AG10803 (cell line): ENCODE data around the gene TRMO.

Experiments used
- DNase-seq: peaks from one replicate; pipeline ENCODE4 v3.0.0; 2010; ENCODE audit warnings: low read depth
- H3K4me3 ChIP-seq: 2 replicates; pipeline ENCODE4 v1.5.1; 2011; ENCODE audit warnings: mild to moderate bottlenecking, low read length, control low read depth
- CTCF ChIP-seq: conservative IDR thresholded peaks from 2 replicates; pipeline ENCODE4 v1.5.1; 2011; ENCODE audit warnings: mild to moderate bottlenecking, low read length, control low read depth, inconsistent platforms

The TRMO gene

GRCh38 chr9:97900738-97901565, 21.3 kb downstream of the TRMO start:
- peak; percentile 55 for DNase-seq
- peak; percentile 86 for TF ChIP-seq CTCF
- H3K4me3 ChIP-seq: no peak overlapping the region

- H3K4me3 ChIP-seq: no peak overlapping the region
- TF ChIP-seq CTCF: no peak
- DNase-seq: peak; percentile 73
Measured at GRCh38 chr9:97900103-97900737, 22.1 kb downstream of the TRMO start.

GRCh38 chr9:97895695-97896332, 26.5 kb downstream of the TRMO start:
- TF ChIP-seq CTCF: no peak
- no peak overlapping the region for H3K4me3 ChIP-seq
- no peak for DNase-seq

- TF ChIP-seq CTCF: no peak
- DNase-seq: no peak
- H3K4me3 ChIP-seq: no peak overlapping the region
Measured at GRCh38 chr9:97895211-97895610, 27.1 kb downstream of the TRMO start.

- no peak for DNase-seq
Measured at GRCh38 chr9:97892421-97892820, 29.9 kb downstream of the TRMO start.

GRCh38 chr9:97891736-97892135, 30.6 kb downstream of the TRMO start:
- no peak for TF ChIP-seq CTCF
- H3K4me3 ChIP-seq: no peak overlapping the region
- peak; percentile 19 for DNase-seq

More at GRCh38 chr9:97892421-97892820, 29.9 kb downstream of the TRMO start:
- TF ChIP-seq CTCF: no peak
- H3K4me3 ChIP-seq: no peak overlapping the region
